Aorta (tissue), 5 donors: ENCODE measurements around the gene MAML2. TPM values are rescaled to one million over a fixed set of nuclear protein-coding genes. Genes with fewer than 3 reads are reported as not detected.

Experiments
- ATAC-seq: fragments of 200-7000 bp; cut with Tn5 transposase; one replicate; pipeline ENCODE4 v1.9.1; 2022; ENCODE audit warnings: moderate library complexity; ENCODE audit not compliant: low FRiP score
- DNase-seq, 2 donors: peaks; one replicate each; pipeline ENCODE4 v3.0.0-alpha.2; 2020
- H3K27ac ChIP-seq, 2 donors: one replicate each; pipeline ENCODE4 v1.5.1; 2013; ENCODE audit warnings: low read length in 2 of 2, mild to moderate bottlenecking in 2 of 2, moderate library complexity in 2 of 2, control low read depth in 1 of 2, inconsistent platforms in 1 of 2, low read depth in 1 of 2
- H3K27me3 ChIP-seq, 2 donors: one replicate each; pipeline ENCODE4 v1.6.1; 2013; ENCODE audit warnings: control low read depth in 1 of 2, low read length in 1 of 2, mild to moderate bottlenecking in 1 of 2, moderate library complexity in 1 of 2; ENCODE audit not compliant: insufficient read depth in 2 of 2, control insufficient read depth in 1 of 2
- H3K36me3 ChIP-seq, 2 donors: one replicate each; pipeline ENCODE4 v1.6.1; 2013; ENCODE audit warnings: control low read depth in 1 of 2, low read length in 1 of 2, mild to moderate bottlenecking in 1 of 2; ENCODE audit not compliant: insufficient read depth in 2 of 2, control insufficient read depth in 1 of 2
- H3K4me1 ChIP-seq, 2 donors: one replicate each; pipeline ENCODE4 v1.6.1; 2013; ENCODE audit warnings: low read length in 2 of 2, control low read depth in 1 of 2, mild to moderate bottlenecking in 1 of 2, moderate library complexity in 1 of 2; ENCODE audit not compliant: insufficient read depth in 2 of 2, control insufficient read depth in 1 of 2
- H3K4me3 ChIP-seq, 2 donors: one replicate each; pipeline ENCODE4 v1.5.1; 2013; ENCODE audit warnings: low read length in 2 of 2, control low read depth in 1 of 2, mild to moderate bottlenecking in 1 of 2
- H3K9me3 ChIP-seq: one replicate; pipeline ENCODE4 v1.6.1; 2013; ENCODE audit warnings: mild to moderate bottlenecking, low read length; ENCODE audit not compliant: control insufficient read depth
- WGBS, 2 donors: extraction: QIAGEN DNeasy Blood & Tissue Kit; methylation state at CpG; one replicate each; pipeline ENCODE4 v1.1.7; 2013; 5-methylcytosine and 5-hydroxymethylcytosine counted together
- intact Hi-C, 2 donors: fragments of 100-400 bp; cut with DNase I; formaldehyde crosslinking; loops; one replicate each; pipeline versions ENCODE4 v1.14.2 to v1.15.0; 2022
- polyA plus RNA-seq, 2 donors: library from polyadenylated mRNA; stranded (reverse); fragments of 200-250 nt; gene quantifications; one replicate each; pipeline ENCODE4 v1.2.3, GENCODE V29; 2013
- total RNA-seq, 2 donors: library from RNA; stranded (reverse); fragmentation: NEBNext Ultra II Directional; extraction: Animal tissue kit (Norgen Biotek cat#: 25700); gene quantifications; one replicate each; pipeline ENCODE4 v1.2.1, GENCODE V29; 2021
- donor health status: healthy with polysubstance abuse.
- donor health status: Bipolar disorder and iron deficiency.
- donor health status: DM: no; HTN: no; CAD: no.
- donor health status: DM: no; HTN: no; CAD: no.
- donor health status: DM: yes; HTN: yes; CAD: no.

MAML2 gene
- total and polyA plus RNA-seq, 4 donors, result 6.0 to 27.5 (median 14.0) TPM

GRCh38 chr11:96221244-96222070 is 121.5 kb downstream of the MAML2 start:
- H3K27me3 ChIP-seq, result no peaks in the 10 kb centered on the region
- ATAC-seq, result no peak
- no peak overlapping the region for H3K4me3 ChIP-seq
- no peak for DNase-seq
- intact Hi-C loops, result loop anchor here in 1 of 2 donors (10.0 kb wide), 1 partner anchor 167 kb away; no protein-coding TSS in a partner anchor
- H3K4me1 ChIP-seq, result peaks cover 8 to 9% of the 10 kb centered on the region in 2 donors
- H3K36me3 ChIP-seq, result no peaks in the 10 kb centered on the region
- WGBS, 2 donors, result 39 to 43% methylated on average over 4 of the region's 4 CpGs
- peak overlapping the region in 1 of 2 donors; percentile 25 for H3K27ac ChIP-seq
- no peaks in the 10 kb centered on the region for H3K9me3 ChIP-seq

- peaks cover 13 to 16% of the 10 kb centered on the region in 2 donors for H3K4me1 ChIP-seq
- no peaks in the 10 kb centered on the region for H3K9me3 ChIP-seq
- 16 to 17% methylated on average over 3 of the region's 3 CpGs for WGBS, 2 donors
- no peaks in the 10 kb centered on the region for H3K36me3 ChIP-seq
- H3K4me3 ChIP-seq, result no peak overlapping the region
- intact Hi-C loops, result loop anchor here (5.0 to 10.0 kb wide), 3 partner anchors 55 to 165 kb away; no protein-coding TSS in a partner anchor
- H3K27ac ChIP-seq, result peak overlapping the region in 1 of 2 donors; percentile 59
- DNase-seq (peak in 1 of 2 donors; percentile 71), ATAC-seq (peak; percentile 55)
- no peaks in the 10 kb centered on the region for H3K27me3 ChIP-seq
Observed at GRCh38 chr11:96219981-96220623, 122.9 kb downstream of the MAML2 start.

GRCh38 chr11:96218901-96219300 is 124.1 kb downstream of the MAML2 start:
- peak overlapping the region in 1 of 2 donors; percentile 51 for H3K27ac ChIP-seq
- intact Hi-C loops, result loop anchor here (5.0 to 10.0 kb wide), 2 partner anchors 54 to 57 kb away; no protein-coding TSS in a partner anchor
- no peak overlapping the region for H3K4me3 ChIP-seq
- H3K36me3 ChIP-seq, result no peaks in the 10 kb centered on the region
- H3K4me1 ChIP-seq, result peaks cover 16 to 21% of the 10 kb centered on the region in 2 donors
- no peaks in the 10 kb centered on the region for H3K27me3 ChIP-seq
- no peak for DNase-seq
- no peaks in the 10 kb centered on the region for H3K9me3 ChIP-seq
- 22 to 53% methylated on average over 3 of the region's 3 CpGs for WGBS, 2 donors
- no peak for ATAC-seq

- Histone ChIP-seq H3K27me3 (no peaks in the 10 kb centered on the region), H3K4me3 (no peak overlapping the region), H3K27ac (peak overlapping the region in 1 of 2 donors; percentile 44), H3K36me3 (no peaks in the 10 kb centered on the region), H3K4me1 (peaks cover 16 to 23% of the 10 kb centered on the region in 2 donors), H3K9me3 (no peaks in the 10 kb centered on the region)
- WGBS, 2 donors, result 6 to 9% methylated on average over 5 of the region's 5 CpGs
- ATAC-seq (no peak), DNase-seq (no peak)
- intact Hi-C loops, result loop anchor here (5.0 to 10.0 kb wide), 2 partner anchors 53 to 56 kb away; no protein-coding TSS in a partner anchor
Observed at GRCh38 chr11:96218006-96218405, 125.0 kb downstream of the MAML2 start.

GRCh38 chr11:96217206-96217605 is 125.8 kb downstream of the MAML2 start:
- WGBS, 2 donors, result 72 to 73% methylated on average over 5 of the region's 5 CpGs
- no peak overlapping the region for H3K27ac ChIP-seq
- no peaks in the 10 kb centered on the region for H3K27me3 ChIP-seq
- H3K9me3 ChIP-seq, result no peaks in the 10 kb centered on the region
- ATAC-seq, result no peak
- no peaks in the 10 kb centered on the region for H3K36me3 ChIP-seq
- DNase-seq, result no peak
- H3K4me1 ChIP-seq, result peaks cover 20 to 24% of the 10 kb centered on the region in 2 donors
- intact Hi-C loops, result loop anchor here (5.0 to 10.0 kb wide), 2 partner anchors 52 to 55 kb away; no protein-coding TSS in a partner anchor
- no peak overlapping the region for H3K4me3 ChIP-seq

GRCh38 chr11:96215826-96216225 is 127.2 kb downstream of the MAML2 start:
- Histone ChIP-seq H3K4me1 (peaks cover 20 to 29% of the 10 kb centered on the region in 2 donors), H3K9me3 (no peaks in the 10 kb centered on the region), H3K27me3 (no peaks in the 10 kb centered on the region), H3K4me3 (no peak overlapping the region), H3K27ac (peak overlapping the region in 1 of 2 donors; percentile 48), H3K36me3 (no peaks in the 10 kb centered on the region)
- DNase-seq (no peak), ATAC-seq (no peak)
- intact Hi-C loops, result loop anchor here (5.0 to 10.0 kb wide), 2 partner anchors 51 to 54 kb away; no protein-coding TSS in a partner anchor

- ATAC-seq (peak; percentile 17), DNase-seq (no peak)
- 11 to 14% methylated on average over 7 of the region's 7 CpGs for WGBS, 2 donors
- no peaks in the 10 kb centered on the region for H3K36me3 ChIP-seq
- peak overlapping the region in 1 of 2 donors; percentile 54 for H3K27ac ChIP-seq
- intact Hi-C loops, result loop anchor here (5.0 to 10.0 kb wide), 2 partner anchors 50 to 53 kb away; no protein-coding TSS in a partner anchor
- H3K27me3 ChIP-seq, result no peaks in the 10 kb centered on the region
- peaks cover 20 to 29% of the 10 kb centered on the region in 2 donors for H3K4me1 ChIP-seq
- H3K4me3 ChIP-seq, result no peak overlapping the region
- H3K9me3 ChIP-seq, result no peaks in the 10 kb centered on the region
Observed at GRCh38 chr11:96215110-96215782, 127.7 kb downstream of the MAML2 start.

- Histone ChIP-seq H3K4me1 (peaks cover 20 to 29% of the 10 kb centered on the region in 2 donors), H3K36me3 (no peaks in the 10 kb centered on the region), H3K27me3 (no peaks in the 10 kb centered on the region), H3K9me3 (no peaks in the 10 kb centered on the region), H3K27ac (peak overlapping the region in 1 of 2 donors; percentile 54), H3K4me3 (no peak overlapping the region)
- no peak for ATAC-seq
- no peak for DNase-seq
- intact Hi-C loops, result loop anchor here (5.0 to 10.0 kb wide), 3 partner anchors 50 to 53 kb away; no protein-coding TSS in a partner anchor
- WGBS, 2 donors, result 14 to 23% methylated on average over 1 of the region's 1 CpG
Observed at GRCh38 chr11:96214777-96215109, 128.3 kb downstream of the MAML2 start.
